ENCODE measurements around the gene USH1C.

USH1C gene

GRCh38 chr11:17521106-17521900 is 22.9 kb downstream of the USH1C start:
- DNase-seq: no peak

- DNase-seq: no peak
Measured at GRCh38 chr11:17519061-17519885, 24.9 kb downstream of the USH1C start.

- DNase-seq: no peak
Measured at GRCh38 chr11:17518366-17518765, 25.9 kb downstream of the USH1C start.

- DNase-seq: no peak
Measured at GRCh38 chr11:17517186-17517585, 27.0 kb downstream of the USH1C start.

GRCh38 chr11:17516551-17517150 is 27.6 kb downstream of the USH1C start:
- no peak for DNase-seq

- DNase-seq: no peak
Measured at GRCh38 chr11:17515443-17516176, 28.6 kb downstream of the USH1C start.

- DNase-seq: no peak
Measured at GRCh38 chr11:17514476-17514875, 29.7 kb downstream of the USH1C start.

- no peak for DNase-seq
Measured at GRCh38 chr11:17513853-17514252, 30.4 kb downstream of the USH1C start.

GRCh38 chr11:17512101-17512500 is 32.1 kb downstream of the USH1C start:
- DNase-seq: no peak

GRCh38 chr11:17511571-17511970 is 32.6 kb downstream of the USH1C start:
- DNase-seq: no peak

GRCh38 chr11:17510507-17511206 is 33.6 kb downstream of the USH1C start:
- no peak for DNase-seq

- no peak for DNase-seq
Measured at GRCh38 chr11:17508791-17509190, 35.4 kb downstream of the USH1C start.

- no peak for DNase-seq
Measured at GRCh38 chr11:17508306-17508705, 35.9 kb downstream of the USH1C start.

- DNase-seq: no peak
Measured at GRCh38 chr11:17507773-17508172, 36.4 kb downstream of the USH1C start.

GRCh38 chr11:17506942-17507341 is 37.3 kb downstream of the USH1C start:
- no peak for DNase-seq

GRCh38 chr11:17506314-17506713 is 37.9 kb downstream of the USH1C start:
- DNase-seq: no peak

GRCh38 chr11:17505146-17505545 is 39.1 kb downstream of the USH1C start:
- no peak for DNase-seq

GRCh38 chr11:17504330-17505107 is 39.7 kb downstream of the USH1C start:
- peak; percentile 76 for DNase-seq

- no peak for DNase-seq
Measured at GRCh38 chr11:17502630-17503029, 41.6 kb downstream of the USH1C start.

- no peak for DNase-seq
Measured at GRCh38 chr11:17500673-17501072, 43.5 kb downstream of the USH1C start.

GRCh38 chr11:17498475-17498874 is 45.7 kb downstream of the USH1C start:
- peak; percentile 27 for DNase-seq

- DNase-seq: peak; percentile 69
Measured at GRCh38 chr11:17498058-17498457, 46.2 kb downstream of the USH1C start.

Measured in NCI-H345 (cell line).